ENCODE data around the gene ADAMTS16.

ADAMTS16 gene

GRCh38 chr5:5219541-5219940 lies 79.4 kb downstream of the ADAMTS16 start:
- in situ Hi-C loops (cut with MboI; ENCODE audit: low sequenced_read_pairs) = no loop called here

GRCh38 chr5:5220901-5221631 lies 80.9 kb downstream of the ADAMTS16 start:
- in situ Hi-C loops (cut with MboI; ENCODE audit: low sequenced_read_pairs) = no loop called here

- in situ Hi-C loops (cut with MboI; ENCODE audit: low sequenced_read_pairs) = no loop called here
Measured at GRCh38 chr5:5221724-5222123, 81.6 kb downstream of the ADAMTS16 start.

- in situ Hi-C loops (cut with MboI; ENCODE audit: low sequenced_read_pairs) = no loop called here
Measured at GRCh38 chr5:5231576-5231975, 91.4 kb downstream of the ADAMTS16 start.

- in situ Hi-C loops (cut with MboI; ENCODE audit: low sequenced_read_pairs) = no loop called here
Measured at GRCh38 chr5:5234912-5235311, 94.8 kb downstream of the ADAMTS16 start.

DNA sequence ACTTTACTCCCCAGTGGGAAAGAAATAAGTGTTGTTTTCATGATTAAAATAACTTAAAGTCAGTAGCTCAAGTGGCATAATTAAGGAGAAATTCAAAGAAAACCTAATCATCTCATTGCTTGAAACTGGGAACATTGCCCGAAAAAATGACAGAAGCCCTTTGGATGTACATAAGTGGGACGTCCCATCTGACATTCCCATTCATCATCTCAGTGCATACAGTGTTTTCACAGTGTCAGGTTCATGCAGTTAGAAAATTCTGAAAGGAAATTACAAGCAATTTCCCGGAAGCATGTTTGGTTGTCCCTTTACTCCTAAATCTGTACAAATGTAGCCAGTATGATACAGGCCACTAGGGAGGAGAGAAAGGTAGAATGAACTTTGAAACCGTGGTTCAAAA lies 95.6 kb downstream of the ADAMTS16 start:
- in situ Hi-C loops (cut with MboI; ENCODE audit: low sequenced_read_pairs) = no loop called here

DNA sequence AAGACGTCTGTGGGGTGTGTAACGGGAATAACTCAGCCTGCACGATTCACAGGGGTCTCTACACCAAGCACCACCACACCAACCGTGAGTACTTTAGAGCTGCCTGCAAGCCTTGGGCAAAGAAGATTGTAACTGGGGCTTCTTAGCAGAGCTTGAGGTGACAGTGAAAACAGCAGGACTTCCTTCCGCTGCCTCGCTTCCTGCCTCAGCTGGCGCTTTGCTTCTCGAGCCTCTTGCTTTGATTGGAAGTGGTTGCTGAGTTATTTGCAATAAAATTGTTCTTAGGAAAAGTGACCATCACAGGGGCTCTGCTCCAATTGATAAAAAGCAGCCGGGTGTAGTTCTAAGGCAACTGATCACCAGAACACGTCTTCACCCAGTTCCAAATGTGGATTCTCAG lies 99.1 kb downstream of the ADAMTS16 start:
- in situ Hi-C loops (cut with MboI; ENCODE audit: low sequenced_read_pairs) = no loop called here

DNA sequence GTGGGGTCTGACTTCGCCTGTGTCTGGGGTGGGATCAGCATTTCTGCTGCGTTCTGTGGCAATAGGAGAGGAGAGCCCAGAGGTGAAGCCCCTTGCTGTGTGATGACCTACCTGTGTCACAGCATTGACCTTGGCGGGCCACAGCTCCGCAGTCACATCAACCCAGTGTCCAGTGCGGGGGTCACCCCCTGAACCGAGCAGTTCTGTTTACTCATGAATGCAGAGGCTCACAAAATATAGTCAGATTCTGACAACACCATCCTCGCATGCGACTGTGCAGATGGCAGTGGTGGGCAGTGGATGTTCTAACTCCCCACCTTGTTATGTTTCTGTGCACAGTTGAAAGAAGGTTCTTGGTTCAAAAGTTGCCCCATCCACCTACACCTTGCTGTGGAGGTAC lies 100.1 kb downstream of the ADAMTS16 start:
- in situ Hi-C loops (cut with MboI; ENCODE audit: low sequenced_read_pairs) = no loop called here

DNA sequence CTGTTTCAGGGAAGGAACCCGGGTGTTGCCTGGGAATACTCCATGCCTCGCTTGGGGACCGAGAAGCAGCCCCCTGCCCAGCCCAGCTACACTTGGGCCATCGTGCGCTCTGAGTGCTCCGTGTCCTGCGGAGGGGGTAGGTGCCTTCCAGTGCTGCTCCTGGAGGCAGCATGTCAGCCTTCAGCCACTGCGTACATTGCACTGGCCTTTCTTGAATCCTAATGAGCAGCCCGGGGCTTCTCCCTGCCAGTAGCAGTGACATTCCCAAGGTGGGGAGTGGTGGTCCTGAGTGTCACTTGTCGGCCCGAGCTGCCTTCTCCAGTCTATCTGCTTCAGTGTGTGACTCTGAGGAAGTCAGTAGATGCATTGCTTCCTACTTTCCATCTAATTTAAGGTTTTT lies 101.9 kb downstream of the ADAMTS16 start:
- in situ Hi-C loops (cut with MboI; ENCODE audit: low sequenced_read_pairs) = no loop called here

GRCh38 chr5:5246736-5247135 lies 106.6 kb downstream of the ADAMTS16 start:
- in situ Hi-C loops (cut with MboI; ENCODE audit: low sequenced_read_pairs) = no loop called here

DNA sequence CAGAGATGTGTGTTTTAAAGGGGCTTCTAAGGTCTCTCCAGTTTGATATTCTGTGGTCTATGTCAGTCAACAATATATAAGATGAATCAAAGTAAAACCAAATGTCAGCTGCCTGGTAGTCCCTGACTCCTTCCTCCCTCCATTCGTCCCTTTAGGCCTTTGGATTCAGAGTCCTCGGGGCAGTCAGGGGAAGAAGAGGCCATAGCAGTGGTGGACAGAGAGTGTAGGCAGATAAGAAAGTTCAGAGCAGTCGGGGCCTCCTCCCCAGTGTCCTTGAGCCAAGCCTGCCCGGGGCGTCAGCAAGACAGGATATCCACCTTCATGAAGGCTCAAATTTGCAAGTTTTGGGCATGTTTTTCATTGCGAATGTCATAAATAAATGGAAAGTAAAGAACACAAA lies 110.6 kb downstream of the ADAMTS16 start:
- in situ Hi-C loops (cut with MboI; ENCODE audit: low sequenced_read_pairs) = no loop called here

DNA sequence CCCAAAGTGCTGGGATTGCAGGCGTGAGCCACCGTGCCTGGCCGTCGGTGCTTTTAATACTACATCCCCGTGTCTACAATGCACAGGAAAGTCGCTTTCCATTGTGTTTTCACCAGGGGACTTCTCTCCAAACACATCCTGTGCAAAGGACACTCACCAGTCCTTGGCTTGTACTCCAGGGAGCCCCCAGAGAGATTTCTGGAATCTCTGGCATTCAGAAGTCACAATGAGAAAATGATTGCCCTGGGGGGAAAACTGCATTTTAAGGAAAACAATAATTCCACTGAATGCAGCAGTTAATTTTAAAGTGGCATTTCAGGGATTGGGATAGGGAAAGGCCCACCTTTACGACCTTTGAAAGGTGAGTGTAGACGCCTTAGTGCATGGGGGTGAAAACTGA lies 112.0 kb downstream of the ADAMTS16 start:
- in situ Hi-C loops (cut with MboI; ENCODE audit: low sequenced_read_pairs) = no loop called here

DNA sequence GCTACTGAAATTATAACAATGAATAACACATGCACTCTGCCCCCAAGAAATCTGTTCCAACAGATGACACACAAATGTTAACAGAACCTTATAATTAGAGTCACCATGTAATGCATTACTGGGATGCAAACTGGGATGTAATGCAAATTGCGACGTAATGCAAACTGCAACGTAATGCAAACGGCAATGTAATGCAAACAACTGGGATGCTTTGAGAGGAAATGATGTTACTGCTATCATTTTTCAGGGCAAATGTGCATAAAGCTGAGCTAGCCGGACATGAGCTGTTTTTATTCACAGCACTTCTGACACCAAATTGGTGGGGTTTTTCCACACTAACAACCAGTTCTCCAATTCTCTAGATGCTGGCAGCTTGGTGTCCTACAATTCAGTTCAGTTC lies 117.2 kb downstream of the ADAMTS16 start:
- in situ Hi-C loops (cut with MboI; ENCODE audit: low sequenced_read_pairs) = no loop called here

GRCh38 chr5:5258564-5258963 lies 118.4 kb downstream of the ADAMTS16 start:
- in situ Hi-C loops (cut with MboI; ENCODE audit: low sequenced_read_pairs) = no loop called here

- in situ Hi-C loops (cut with MboI; ENCODE audit: low sequenced_read_pairs) = no loop called here
Measured at GRCh38 chr5:5264727-5265126, 124.6 kb downstream of the ADAMTS16 start.

- in situ Hi-C loops (cut with MboI; ENCODE audit: low sequenced_read_pairs) = no loop called here
Measured at GRCh38 chr5:5266297-5266696, 126.2 kb downstream of the ADAMTS16 start.

GRCh38 chr5:5270161-5270560 lies 130.0 kb downstream of the ADAMTS16 start:
- in situ Hi-C loops (cut with MboI; ENCODE audit: low sequenced_read_pairs) = no loop called here

- in situ Hi-C loops (cut with MboI; ENCODE audit: low sequenced_read_pairs) = no loop called here
Measured at GRCh38 chr5:5270958-5271785, 131.0 kb downstream of the ADAMTS16 start.

DNA sequence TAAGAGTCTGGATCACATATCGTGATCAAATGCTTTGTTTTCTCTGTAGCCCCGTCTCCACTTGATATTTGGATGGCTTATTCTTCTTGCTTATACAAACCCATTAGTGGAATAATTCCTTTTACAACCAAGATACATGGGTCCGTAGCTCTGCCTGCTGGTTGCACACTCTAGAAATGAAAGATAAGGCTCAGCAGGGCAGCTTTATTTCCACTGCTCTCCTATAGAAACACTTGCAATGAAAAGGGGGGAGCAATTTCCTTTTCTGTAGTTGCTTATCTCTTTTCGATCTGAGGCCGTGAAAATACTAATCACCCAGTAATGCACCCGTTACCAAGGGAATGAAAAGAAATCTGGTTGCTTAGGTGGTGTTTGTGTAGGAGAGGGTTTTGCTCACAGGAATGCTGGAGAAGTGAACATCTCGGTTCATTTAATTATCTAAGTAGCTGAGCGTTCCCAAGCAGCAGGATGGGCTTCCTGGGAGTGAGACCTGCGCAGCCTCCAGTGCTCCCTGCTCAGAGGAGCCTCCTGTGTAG lies 131.7 kb downstream of the ADAMTS16 start:
- in situ Hi-C loops (cut with MboI; ENCODE audit: low sequenced_read_pairs) = no loop called here

DNA sequence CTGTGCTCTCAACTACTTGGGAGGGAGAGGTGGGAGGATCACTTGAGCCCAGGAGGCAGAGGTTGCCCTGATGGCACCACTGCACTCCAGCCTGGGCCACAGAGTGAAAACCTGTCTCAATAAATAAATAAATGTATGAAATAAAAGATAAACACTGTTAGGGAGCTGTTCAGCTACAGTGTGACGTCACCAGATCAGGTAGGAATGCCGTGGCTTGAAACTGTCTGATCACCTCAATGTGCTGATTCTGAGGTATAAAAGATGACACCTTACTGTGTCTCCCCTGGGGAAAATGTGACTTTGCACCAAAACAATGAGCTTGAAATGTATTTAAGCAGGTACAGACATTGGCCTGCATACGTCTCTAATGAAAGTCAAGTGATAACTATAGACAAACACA lies 133.3 kb downstream of the ADAMTS16 start:
- in situ Hi-C loops (cut with MboI; ENCODE audit: low sequenced_read_pairs) = no loop called here

DNA sequence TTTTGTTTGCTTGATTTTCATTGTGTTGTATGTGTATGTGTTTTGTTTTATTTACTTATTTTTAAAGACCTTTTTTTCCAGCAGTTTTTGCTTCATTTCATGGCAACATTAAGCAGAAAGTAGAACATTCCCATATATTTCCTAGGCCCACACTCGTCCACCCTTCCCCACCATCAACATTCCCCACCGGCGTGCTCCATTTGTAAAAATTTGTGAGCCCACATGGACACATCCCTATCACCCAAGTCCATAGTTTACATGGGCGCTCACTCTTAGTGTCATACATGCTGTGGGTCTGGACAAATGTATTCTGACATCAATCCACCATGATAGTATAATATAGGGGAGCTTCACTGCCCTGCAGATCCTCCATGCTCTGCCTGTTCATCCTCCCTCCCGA lies 133.8 kb downstream of the ADAMTS16 start:
- in situ Hi-C loops (cut with MboI; ENCODE audit: low sequenced_read_pairs) = no loop called here

DNA sequence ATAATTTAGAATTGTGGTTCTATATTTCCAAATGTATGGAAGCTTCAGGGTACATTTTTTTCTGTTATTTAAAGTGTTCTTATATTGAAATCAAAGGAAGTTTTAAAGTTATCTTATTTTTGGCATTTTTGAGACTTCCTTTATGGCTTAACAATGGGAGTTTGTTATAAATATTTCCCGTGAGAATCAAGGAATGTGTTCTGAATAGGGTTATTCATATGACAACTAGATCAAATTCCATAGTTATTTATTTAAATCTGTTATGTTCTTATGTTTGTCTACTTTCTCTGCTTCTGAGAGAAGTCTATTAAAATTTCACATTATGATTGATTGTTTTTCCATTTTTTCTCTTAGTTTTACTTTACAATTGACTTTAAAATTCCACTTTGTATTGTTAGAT lies 135.1 kb downstream of the ADAMTS16 start:
- in situ Hi-C loops (cut with MboI; ENCODE audit: low sequenced_read_pairs) = no loop called here
